ENCODE data around the gene GALNT9.

The GALNT9 gene

GRCh38 chr12:132194556-132194955 is 134.8 kb downstream of the GALNT9 start:
- TF ChIP-seq, protein P1, sequence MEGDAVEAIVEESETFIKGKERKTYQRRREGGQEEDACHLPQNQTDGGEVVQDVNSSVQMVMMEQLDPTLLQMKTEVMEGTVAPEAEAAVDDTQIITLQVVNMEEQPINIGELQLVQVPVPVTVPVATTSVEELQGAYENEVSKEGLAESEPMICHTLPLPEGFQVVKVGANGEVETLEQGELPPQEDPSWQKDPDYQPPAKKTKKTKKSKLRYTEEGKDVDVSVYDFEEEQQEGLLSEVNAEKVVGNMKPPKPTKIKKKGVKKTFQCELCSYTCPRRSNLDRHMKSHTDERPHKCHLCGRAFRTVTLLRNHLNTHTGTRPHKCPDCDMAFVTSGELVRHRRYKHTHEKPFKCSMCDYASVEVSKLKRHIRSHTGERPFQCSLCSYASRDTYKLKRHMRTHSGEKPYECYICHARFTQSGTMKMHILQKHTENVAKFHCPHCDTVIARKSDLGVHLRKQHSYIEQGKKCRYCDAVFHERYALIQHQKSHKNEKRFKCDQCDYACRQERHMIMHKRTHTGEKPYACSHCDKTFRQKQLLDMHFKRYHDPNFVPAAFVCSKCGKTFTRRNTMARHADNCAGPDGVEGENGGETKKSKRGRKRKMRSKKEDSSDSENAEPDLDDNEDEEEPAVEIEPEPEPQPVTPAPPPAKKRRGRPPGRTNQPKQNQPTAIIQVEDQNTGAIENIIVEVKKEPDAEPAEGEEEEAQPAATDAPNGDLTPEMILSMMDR (conservative IDR thresholded peaks at IDR 0.05; ENCODE audit: control insufficient read depth, insufficient read depth, low read depth, low read length) = no peak
- no peak for DNase-seq (ENCODE audit: low read depth)
- H3K4me3 ChIP-seq (ENCODE audit: control insufficient read depth, low read depth, low read length) = no peak overlapping the region

DNA sequence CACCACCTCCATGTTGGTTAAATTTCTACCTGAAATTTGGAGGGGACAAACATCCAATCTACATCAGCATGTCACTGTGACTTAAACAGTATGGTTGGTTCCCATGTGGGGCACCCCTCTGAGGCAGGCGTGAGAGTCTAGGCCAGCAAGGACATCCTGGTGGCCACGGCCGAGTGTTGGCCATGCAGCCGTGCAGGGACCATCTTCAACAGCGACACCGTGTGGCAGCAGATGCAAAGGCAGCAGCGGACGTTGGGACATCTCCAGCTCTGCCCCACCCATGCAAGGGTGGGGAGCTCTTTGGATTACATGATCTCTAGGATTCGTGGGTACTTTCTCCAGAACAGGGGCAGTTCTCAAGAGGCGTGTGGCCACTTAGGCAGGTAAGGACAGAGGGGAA is 135.3 kb downstream of the GALNT9 start:
- no peak overlapping the region for H3K4me3 ChIP-seq (ENCODE audit: control insufficient read depth, low read depth, low read length)
- peak; percentile 19 for DNase-seq (ENCODE audit: low read depth)
- TF ChIP-seq, protein P1 (conservative IDR thresholded peaks at IDR 0.05; ENCODE audit: control insufficient read depth, insufficient read depth, low read depth, low read length) = peak; percentile 37

DNA sequence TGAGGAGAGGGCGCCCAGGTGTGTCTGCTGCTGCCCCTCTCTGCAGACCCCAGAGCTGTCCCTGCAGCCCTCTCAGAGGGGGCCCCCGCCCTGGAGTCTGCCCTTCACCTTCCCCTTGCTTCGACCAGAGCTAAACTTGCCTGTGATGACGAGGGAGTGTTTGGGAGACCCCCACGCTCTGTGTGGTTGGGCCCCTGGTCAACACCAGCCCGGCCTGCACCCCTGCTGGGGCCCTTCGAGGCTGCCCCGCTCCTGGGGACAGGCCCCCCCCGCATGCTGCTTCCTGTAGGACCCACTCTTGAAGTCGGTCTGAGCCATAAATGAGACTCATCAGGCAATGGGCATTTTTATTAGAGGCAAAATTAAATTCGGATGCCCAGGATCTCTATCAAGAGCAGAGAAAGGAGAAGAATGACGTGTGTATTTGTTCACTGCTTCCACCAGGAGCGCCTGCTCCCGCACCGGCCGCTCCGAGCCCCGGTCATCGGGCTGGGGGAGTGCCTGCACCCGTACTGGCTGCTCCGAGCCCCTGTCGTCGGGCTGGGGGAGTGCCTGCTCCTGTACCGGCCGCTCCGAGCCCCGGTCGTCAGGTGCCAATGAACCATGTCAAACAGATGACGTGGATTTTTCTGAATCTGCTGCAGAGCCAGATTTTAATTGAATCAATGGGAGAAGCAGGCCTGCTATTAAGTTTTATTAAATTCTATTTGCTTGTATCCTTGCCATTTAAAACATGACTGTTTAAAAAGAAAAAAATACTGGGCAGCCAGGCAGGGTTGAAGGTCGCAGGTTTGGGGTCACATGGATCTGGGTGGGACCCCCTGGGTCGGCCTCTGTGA is 137.5 kb downstream of the GALNT9 start:
- DNase-seq (ENCODE audit: low read depth) = no peak
- TF ChIP-seq, protein P1 (conservative IDR thresholded peaks at IDR 0.05; ENCODE audit: control insufficient read depth, insufficient read depth, low read depth, low read length) = no peak
- H3K4me3 ChIP-seq (ENCODE audit: control insufficient read depth, low read depth, low read length) = no peak overlapping the region

- H3K4me3 ChIP-seq (ENCODE audit: control insufficient read depth, low read depth, low read length) = no peak overlapping the region
- DNase-seq (ENCODE audit: low read depth) = no peak
- TF ChIP-seq, protein P1 (conservative IDR thresholded peaks at IDR 0.05; ENCODE audit: control insufficient read depth, insufficient read depth, low read depth, low read length) = no peak
These were observed 138.4 kb downstream of the GALNT9 start for GRCh38 chr12:132190834-132191500.

- peak overlapping the region; percentile 45 for H3K4me3 ChIP-seq (ENCODE audit: control insufficient read depth, low read depth, low read length)
- TF ChIP-seq, protein P1 (conservative IDR thresholded peaks at IDR 0.05; ENCODE audit: control insufficient read depth, insufficient read depth, low read depth, low read length) = no peak
- DNase-seq (ENCODE audit: low read depth) = no peak
These were observed 139.2 kb downstream of the GALNT9 start for GRCh38 chr12:132190012-132190755.

GRCh38 chr12:132189378-132190011 is 139.9 kb downstream of the GALNT9 start:
- TF ChIP-seq, protein P1 (conservative IDR thresholded peaks at IDR 0.05; ENCODE audit: control insufficient read depth, insufficient read depth, low read depth, low read length) = no peak
- peak; percentile 75 for DNase-seq (ENCODE audit: low read depth)
- H3K4me3 ChIP-seq (ENCODE audit: control insufficient read depth, low read depth, low read length) = peak overlapping the region; percentile 45

All from fibroblast of mammary gland (primary cell).